ENCODE measurements around the gene EXOC1L. TPM values are rescaled to one million over a fixed set of nuclear protein-coding genes. Genes with fewer than 3 reads are reported as not detected.

EXOC1L gene
- polyA plus RNA-seq, 1 donor (not counting 4 experiments of a cell fraction or from before 2014, with no cell fraction given), result not detected

DNA sequence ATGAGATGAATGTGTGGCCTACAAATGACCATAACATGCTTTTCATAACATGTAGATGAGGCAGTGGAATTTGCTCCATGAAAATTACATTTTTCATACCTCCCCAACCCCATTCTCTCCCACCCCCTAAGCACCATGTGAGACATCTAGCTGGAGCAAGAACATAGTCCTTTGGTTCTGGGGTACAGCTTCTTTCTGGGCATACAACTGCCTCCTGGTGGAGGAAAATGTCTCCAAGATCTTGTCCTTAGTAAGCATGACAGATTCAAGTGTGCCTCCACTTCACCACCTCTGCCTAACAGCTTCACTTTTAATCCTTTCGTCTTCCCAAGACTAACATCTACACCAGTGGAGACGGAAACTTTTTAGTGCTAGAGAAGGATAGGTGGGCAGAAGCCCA is 8.0 kb downstream of the EXOC1L start:
- Histone ChIP-seq H3K27ac (ENCODE audit: control insufficient read depth, insufficient read depth, low read length) (no peak overlapping the region), H4K20me1 (ENCODE audit: control insufficient read depth, extremely low read depth, insufficient read depth, low read length) (no peaks in the 10 kb centered on the region), H3K9me1 (ENCODE audit: control insufficient read depth, extremely low read depth, insufficient read depth, low read length) (no peaks in the 10 kb centered on the region), H3K4me1 (ENCODE audit: control insufficient read depth, extremely low read depth, insufficient read depth, low read length) (no peaks in the 10 kb centered on the region), H3K4me3 (ENCODE audit: control insufficient read depth in 2 of 3, extremely low read depth in 1 of 3, insufficient read depth in 2 of 3, low read depth in 1 of 3, low read length in 3 of 3) (no peak overlapping the region), H3K9ac (ENCODE audit: control insufficient read depth, extremely low read depth, insufficient read depth, low read length) (no peak overlapping the region), H2AFZ (ENCODE audit: control insufficient read depth, low read length) (no peak overlapping the region), H3K9me3 (ENCODE audit: control insufficient read depth, low read depth, low read length) (no peaks in the 10 kb centered on the region), H3K36me3 (ENCODE audit: control insufficient read depth in 2 of 2, extremely low read depth in 1 of 2, insufficient read depth in 2 of 2, low read length in 2 of 2) (no peaks in the 10 kb centered on the region), H3K27me3 (ENCODE audit: control insufficient read depth, extremely low read depth, insufficient read depth, low read length) (peaks cover 4% of the 10 kb centered on the region), H3K79me2 (ENCODE audit: control insufficient read depth, insufficient read depth, low read length) (no peaks in the 10 kb centered on the region), H3K4me2 (ENCODE audit: control insufficient read depth, extremely low read depth, insufficient read depth, low read depth, low read length) (no peak overlapping the region)
- dilution Hi-C loops (cut with MboI; ENCODE audit: extremely low pct_ligation_motif_present, low sequenced_read_pairs), result no loop called here
- no peak for DNase-seq (ENCODE audit: low read depth, low spot score)
- TF ChIP-seq EZH2 (IDR thresholded peaks at IDR 0.05; ENCODE audit: low read length), result no peak
- TF ChIP-seq CTCF (optimal IDR thresholded peaks at IDR 0.05 in 1 of 3, IDR thresholded peaks at IDR 0.05 in 1 of 3, conservative IDR thresholded peaks at IDR 0.05 in 1 of 3; ENCODE audit: extremely low read depth in 1 of 3, insufficient read depth in 2 of 3, low read length in 3 of 3), result no peak
- no peak for FAIRE-seq

DNA sequence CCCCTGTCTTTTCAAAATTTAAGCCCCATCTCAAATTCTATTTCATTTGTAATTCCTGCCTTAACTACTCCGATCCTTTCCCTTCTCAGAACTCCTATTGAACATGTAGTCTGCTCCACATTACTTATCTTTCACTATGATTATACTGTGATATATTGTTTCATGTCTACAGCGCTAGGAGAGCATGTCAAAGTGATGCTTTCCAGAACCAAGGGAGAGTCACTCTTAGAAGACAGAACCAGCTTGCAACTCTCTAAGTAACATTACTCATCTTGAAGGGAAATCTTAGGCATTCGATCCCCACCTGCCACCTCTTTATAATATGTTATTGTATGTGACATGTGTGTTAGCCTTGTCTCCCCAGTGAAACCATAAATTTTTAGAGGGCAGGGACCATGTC is 10.5 kb downstream of the EXOC1L start:
- no peaks in the 10 kb centered on the region for H3K79me2 ChIP-seq (ENCODE audit: control insufficient read depth, insufficient read depth, low read length)

More for the DNA sequence above, 10.5 kb downstream of the EXOC1L start:
- Histone ChIP-seq H3K9me3 (ENCODE audit: control insufficient read depth, low read depth, low read length) (no peaks in the 10 kb centered on the region), H3K27ac (ENCODE audit: control insufficient read depth, insufficient read depth, low read length) (no peak overlapping the region), H3K4me3 (ENCODE audit: control insufficient read depth in 2 of 3, extremely low read depth in 1 of 3, insufficient read depth in 2 of 3, low read depth in 1 of 3, low read length in 3 of 3) (no peak overlapping the region), H3K36me3 (ENCODE audit: control insufficient read depth in 2 of 2, extremely low read depth in 1 of 2, insufficient read depth in 2 of 2, low read length in 2 of 2) (no peaks in the 10 kb centered on the region), H2AFZ (ENCODE audit: control insufficient read depth, low read length) (no peak overlapping the region), H3K9ac (ENCODE audit: control insufficient read depth, extremely low read depth, insufficient read depth, low read length) (no peak overlapping the region), H3K27me3 (ENCODE audit: control insufficient read depth, extremely low read depth, insufficient read depth, low read length) (peaks cover 4% of the 10 kb centered on the region), H3K4me1 (ENCODE audit: control insufficient read depth, extremely low read depth, insufficient read depth, low read length) (no peaks in the 10 kb centered on the region), H3K4me2 (ENCODE audit: control insufficient read depth, extremely low read depth, insufficient read depth, low read depth, low read length) (no peak overlapping the region), H4K20me1 (ENCODE audit: control insufficient read depth, extremely low read depth, insufficient read depth, low read length) (no peaks in the 10 kb centered on the region), H3K9me1 (ENCODE audit: control insufficient read depth, extremely low read depth, insufficient read depth, low read length) (no peaks in the 10 kb centered on the region)
- FAIRE-seq (no peak), DNase-seq (ENCODE audit: low read depth, low spot score) (no peak)
- no peak for TF ChIP-seq EZH2 (IDR thresholded peaks at IDR 0.05; ENCODE audit: low read length)
- no peak for TF ChIP-seq CTCF (optimal IDR thresholded peaks at IDR 0.05 in 1 of 3, IDR thresholded peaks at IDR 0.05 in 1 of 3, conservative IDR thresholded peaks at IDR 0.05 in 1 of 3; ENCODE audit: extremely low read depth in 1 of 3, insufficient read depth in 2 of 3, low read length in 3 of 3)
- dilution Hi-C loops (cut with MboI; ENCODE audit: extremely low pct_ligation_motif_present, low sequenced_read_pairs), result no loop called here

Measured in keratinocyte (primary cell).